T-helper 1 cell treated with Interleukin-12 subunit alpha and Interleukin-12 subunit beta and Interleukin-4 antibody, amounts not matched to agents 30 μg/mL and 1 μg/mL, for 36 hours (primary cell): ENCODE data around the gene PLTP.

ENCODE experiments used
- H3K27ac Mint-ChIP-seq: one replicate; pipeline ENCODE4 v1.8.0; 2021; ENCODE audit warnings: mild to moderate bottlenecking, mixed read lengths
- H3K27me3 Mint-ChIP-seq: one replicate; pipeline ENCODE4 v1.8.0; 2021; ENCODE audit warnings: low read depth, mixed read lengths
- H3K36me3 Mint-ChIP-seq: one replicate; pipeline ENCODE4 v1.8.0; 2021; ENCODE audit warnings: low read depth, mixed read lengths
- H3K4me1 Mint-ChIP-seq: one replicate; pipeline ENCODE4 v1.8.0; 2021; ENCODE audit warnings: low read depth, mixed read lengths
- H3K4me3 Mint-ChIP-seq: one replicate; pipeline ENCODE4 v1.8.0; 2021; ENCODE audit warnings: mild to moderate bottlenecking, moderate library complexity, mixed read lengths
- H3K9me3 Mint-ChIP-seq: one replicate; pipeline ENCODE4 v1.8.0; 2021; ENCODE audit warnings: mixed read lengths

Gene PLTP

DNA sequence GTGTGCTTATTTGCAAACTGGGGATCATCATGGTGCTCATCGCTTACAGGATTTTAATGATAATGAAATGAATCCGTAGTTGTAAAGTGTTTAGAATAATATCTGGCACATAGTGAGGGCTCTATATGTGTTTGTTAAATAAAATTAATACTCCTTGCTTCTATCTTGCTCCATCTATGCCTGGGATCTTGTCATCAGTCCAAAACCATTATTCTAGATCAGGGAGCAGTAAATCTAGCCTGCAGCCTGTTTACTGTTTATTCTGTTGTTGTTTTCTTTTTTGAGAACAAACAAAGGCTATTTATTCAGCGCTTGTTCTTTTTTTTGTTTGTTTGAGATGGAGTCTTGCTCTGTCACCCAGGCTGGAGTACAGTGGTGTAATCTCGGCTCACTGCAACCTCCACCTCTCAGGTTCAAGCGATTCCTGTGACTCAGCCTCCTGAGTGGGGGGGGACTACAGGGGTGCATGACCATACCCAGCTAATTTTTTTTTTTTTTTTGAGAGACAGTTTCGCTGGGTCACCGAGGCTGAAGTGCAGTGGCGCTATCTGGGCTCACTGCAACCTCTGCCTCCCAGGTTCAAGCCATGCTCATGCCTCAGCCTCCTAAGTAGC is 62.9 kb downstream of the PLTP start:
- Mint-ChIP-seq H3K27ac (no peak overlapping the region), H3K27me3 (no peaks in the 10 kb centered on the region), H3K36me3 (peaks cover 28% of the 10 kb centered on the region), H3K4me3 (no peak overlapping the region), H3K4me1 (peaks cover 3% of the 10 kb centered on the region), H3K9me3 (no peaks in the 10 kb centered on the region)
